HCT116 (cell line): ENCODE measurements around the gene RUNDC1.
"Not testable (repeated sequence)": the region's sequence is repeated elsewhere in the genome, so short reads cannot be mapped to it uniquely, and the experiment has no call there.

Experiments
- EZH2 ChIP-seq: fragments of 200-600 bp; sonication (generic); IDR thresholded peaks from 2 replicates; pipeline ENCODE4 v1.6.1; 2017; ENCODE audit warnings: antibody characterized with exemption, mixed run types
- TCF7L2 ChIP-seq: IDR thresholded peaks from 2 replicates; pipeline ENCODE4 v1.7.0; 2011; ENCODE audit warnings: borderline replicate concordance, inconsistent platforms; ENCODE audit not compliant: insufficient read depth, insufficient read length; ENCODE audit errors: extremely low read depth
- TF ChIP-seq, protein P1 (sequence below), 3 experiments: fragments of 200-600 bp in 1 of 3; sonication (generic) in 1 of 3; IDR thresholded peaks in 2 of 3; conservative IDR thresholded peaks in 1 of 3; 2 replicates each; pipeline ENCODE4 v1.5.1; 2012 to 2017; ENCODE audit warnings: low read depth in 2 of 3, low read length in 2 of 3, antibody characterized with exemption in 1 of 3, borderline replicate concordance in 1 of 3, control low read depth in 1 of 3, mild to moderate bottlenecking in 1 of 3, mixed read lengths in 1 of 3, mixed run types in 1 of 3, moderate library complexity in 1 of 3; ENCODE audit not compliant: insufficient read depth in 1 of 3

DNA sequence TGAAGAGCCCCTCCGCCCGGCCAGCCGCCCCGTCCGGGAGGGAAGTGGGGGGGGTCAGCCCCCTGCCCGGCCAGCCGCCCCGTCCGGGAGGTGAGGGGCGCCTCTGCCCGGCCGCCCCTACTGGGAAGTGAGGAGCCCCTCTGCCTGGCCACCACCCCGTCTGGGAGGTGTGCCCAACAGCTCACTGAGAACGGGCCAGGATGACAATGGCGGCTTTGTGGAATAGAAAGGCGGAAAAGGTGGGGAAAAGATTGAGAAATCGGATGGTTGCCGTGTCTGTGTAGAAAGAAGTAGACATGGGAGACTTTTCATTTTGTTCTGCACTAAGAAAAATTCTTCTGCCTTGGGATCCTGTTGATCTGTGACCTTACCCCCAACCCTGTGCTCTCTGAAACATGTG is 7.0 kb upstream of the RUNDC1 start:
- TF ChIP-seq, protein P1, sequence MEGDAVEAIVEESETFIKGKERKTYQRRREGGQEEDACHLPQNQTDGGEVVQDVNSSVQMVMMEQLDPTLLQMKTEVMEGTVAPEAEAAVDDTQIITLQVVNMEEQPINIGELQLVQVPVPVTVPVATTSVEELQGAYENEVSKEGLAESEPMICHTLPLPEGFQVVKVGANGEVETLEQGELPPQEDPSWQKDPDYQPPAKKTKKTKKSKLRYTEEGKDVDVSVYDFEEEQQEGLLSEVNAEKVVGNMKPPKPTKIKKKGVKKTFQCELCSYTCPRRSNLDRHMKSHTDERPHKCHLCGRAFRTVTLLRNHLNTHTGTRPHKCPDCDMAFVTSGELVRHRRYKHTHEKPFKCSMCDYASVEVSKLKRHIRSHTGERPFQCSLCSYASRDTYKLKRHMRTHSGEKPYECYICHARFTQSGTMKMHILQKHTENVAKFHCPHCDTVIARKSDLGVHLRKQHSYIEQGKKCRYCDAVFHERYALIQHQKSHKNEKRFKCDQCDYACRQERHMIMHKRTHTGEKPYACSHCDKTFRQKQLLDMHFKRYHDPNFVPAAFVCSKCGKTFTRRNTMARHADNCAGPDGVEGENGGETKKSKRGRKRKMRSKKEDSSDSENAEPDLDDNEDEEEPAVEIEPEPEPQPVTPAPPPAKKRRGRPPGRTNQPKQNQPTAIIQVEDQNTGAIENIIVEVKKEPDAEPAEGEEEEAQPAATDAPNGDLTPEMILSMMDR (IDR thresholded peaks at IDR 0.05 in 2 of 3, conservative IDR thresholded peaks at IDR 0.05 in 1 of 3; ENCODE audit: borderline replicate concordance in 1 of 3, insufficient read depth in 1 of 3, low read depth in 2 of 3, low read length in 2 of 3): not testable (repeated sequence)
- not testable (repeated sequence) for TF ChIP-seq EZH2, TCF7L2
